LNCAP (cell line): Measurements from ENCODE around the gene GRPEL1.

Experiments
- CTCF ChIP-seq: fragments of 450-650 bp; IDR thresholded peaks from 2 replicates; pipeline ENCODE4 v1.5.1; 2017; ENCODE audit warnings: mild to moderate bottlenecking

Gene GRPEL1

GRCh38 chr4:7101692-7102515, 34.0 kb upstream of the GRPEL1 start:
- TF ChIP-seq CTCF = peak; percentile 57

GRCh38 chr4:7096236-7096635, 28.4 kb upstream of the GRPEL1 start:
- no peak for TF ChIP-seq CTCF

GRCh38 chr4:7095611-7096155, 27.8 kb upstream of the GRPEL1 start:
- no peak for TF ChIP-seq CTCF

GRCh38 chr4:7094916-7095315, 27.1 kb upstream of the GRPEL1 start:
- no peak for TF ChIP-seq CTCF

GRCh38 chr4:7092026-7092425, 24.2 kb upstream of the GRPEL1 start:
- no peak for TF ChIP-seq CTCF

- no peak for TF ChIP-seq CTCF
Observed at GRCh38 chr4:7089213-7089986, 21.5 kb upstream of the GRPEL1 start.

- no peak for TF ChIP-seq CTCF
Observed at GRCh38 chr4:7087036-7087435, 19.2 kb upstream of the GRPEL1 start.
